ENCODE results near the gene TBC1D4.

GRCh38 chr13:75416327-75417011, 65.5 kb downstream of the TBC1D4 start:
- TF ChIP-seq CTCF (IDR thresholded peaks at IDR 0.05) = no peak
- TF ChIP-seq POLR2A (IDR thresholded peaks at IDR 0.05) = no peak
- no peak for TF ChIP-seq EP300 (IDR thresholded peaks at IDR 0.05)
